IPS-18c (cell line): Measurements from ENCODE around the gene ASB15.

Experiments
- H3K4me3 ChIP-seq: 2 replicates; pipeline ENCODE4 v1.7.0; 2013; ENCODE audit warnings: low read depth, mild to moderate bottlenecking, low read length, moderate library complexity; ENCODE audit not compliant: insufficient read depth
- H3K9me3 ChIP-seq: one replicate; pipeline ENCODE4 v1.6.1; 2013; ENCODE audit warnings: mild to moderate bottlenecking, low read length, moderate library complexity; ENCODE audit not compliant: control insufficient read depth, insufficient read depth

The ASB15 gene

DNA sequence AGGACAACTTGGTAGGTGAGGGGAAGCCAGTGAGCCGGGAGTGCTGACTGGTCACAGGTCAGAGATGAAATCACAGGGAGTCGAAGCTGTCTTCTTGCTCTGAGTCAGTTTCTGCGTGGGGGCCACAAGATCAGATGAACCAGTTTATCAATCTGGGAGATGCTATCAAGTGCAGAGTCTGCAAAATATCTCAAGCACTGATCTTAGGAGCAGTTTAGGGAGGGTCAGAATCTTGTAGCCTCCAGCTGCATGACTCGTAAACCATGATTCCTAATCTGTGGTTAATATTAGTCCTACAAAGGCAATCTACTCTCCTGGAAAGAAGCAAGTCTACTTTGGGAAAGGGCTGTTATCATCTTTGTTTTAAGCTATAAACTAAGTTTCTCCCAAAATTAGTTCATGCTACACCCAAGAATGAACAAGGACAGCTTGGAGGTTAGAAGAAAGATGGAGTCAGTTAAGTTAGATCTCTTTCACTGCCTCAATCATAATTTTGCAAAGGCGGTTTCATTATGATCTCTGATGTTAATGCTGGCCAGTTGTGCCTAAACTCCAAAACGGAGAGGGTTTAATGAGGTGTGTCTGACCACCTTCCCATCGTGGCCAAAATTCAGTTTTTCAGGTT is 45.6 kb downstream of the ASB15 start:
- Histone ChIP-seq H3K9me3 (no peaks in the 10 kb centered on the region), H3K4me3 (no peak overlapping the region)

DNA sequence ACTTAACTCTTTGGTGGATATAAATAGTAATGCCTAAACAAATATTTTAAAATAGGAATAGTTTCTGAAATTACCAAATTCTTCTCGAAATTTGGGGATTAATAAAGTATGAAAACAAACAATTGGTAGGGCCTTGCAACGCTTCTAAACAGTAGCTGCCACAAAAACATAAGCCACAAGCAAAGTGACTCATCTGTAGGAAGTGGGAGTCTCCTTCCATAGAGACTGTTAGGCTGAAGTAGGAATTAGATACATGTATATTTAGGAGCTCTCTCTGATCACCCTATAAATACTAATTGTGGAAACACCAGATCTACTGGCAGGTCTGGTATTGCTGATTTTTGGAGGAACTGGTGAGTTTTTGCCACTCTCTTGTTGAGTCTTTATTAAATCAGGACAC is 48.3 kb downstream of the ASB15 start:
- Histone ChIP-seq H3K4me3 (no peak overlapping the region), H3K9me3 (no peaks in the 10 kb centered on the region)

DNA sequence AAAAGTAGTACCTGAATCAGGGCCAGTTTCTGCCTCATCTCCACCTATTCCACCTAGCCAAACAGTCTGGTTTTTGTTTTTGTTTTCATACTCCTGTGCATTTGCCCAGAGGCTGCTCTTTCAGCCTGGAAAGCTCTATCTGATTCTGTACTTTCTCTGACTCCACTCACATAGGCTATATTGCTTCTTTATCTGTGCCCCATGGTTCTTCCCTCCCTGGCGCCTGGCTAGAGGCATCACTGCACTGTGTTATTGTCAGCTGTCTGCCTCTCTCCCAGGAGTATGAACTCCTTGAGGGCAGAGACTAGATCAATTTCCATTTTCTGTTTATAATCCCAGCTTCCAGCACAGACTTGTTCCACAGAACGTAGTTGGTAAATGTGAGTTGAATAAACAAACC is 49.0 kb downstream of the ASB15 start:
- Histone ChIP-seq H3K9me3 (no peaks in the 10 kb centered on the region), H3K4me3 (no peak overlapping the region)

DNA sequence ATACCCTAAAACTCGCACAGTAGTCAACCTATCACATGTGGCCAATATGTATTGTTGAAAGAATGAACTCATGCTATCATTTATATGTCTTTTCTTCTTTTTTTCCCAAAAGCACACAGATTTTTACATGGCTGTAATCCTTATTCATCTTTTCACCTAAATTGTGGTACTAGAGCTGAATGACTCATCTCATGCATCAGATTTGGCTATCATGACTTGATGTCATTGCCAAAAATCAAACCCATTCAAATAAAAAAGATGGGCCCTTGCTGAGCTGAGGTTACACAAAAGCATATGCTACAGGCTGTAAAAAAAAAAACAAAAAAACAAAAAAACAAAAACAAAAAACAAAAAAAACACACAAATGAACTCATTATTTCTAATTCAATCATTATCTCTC is 50.8 kb downstream of the ASB15 start:
- H3K9me3 ChIP-seq: no peaks in the 10 kb centered on the region
- no peak overlapping the region for H3K4me3 ChIP-seq

DNA sequence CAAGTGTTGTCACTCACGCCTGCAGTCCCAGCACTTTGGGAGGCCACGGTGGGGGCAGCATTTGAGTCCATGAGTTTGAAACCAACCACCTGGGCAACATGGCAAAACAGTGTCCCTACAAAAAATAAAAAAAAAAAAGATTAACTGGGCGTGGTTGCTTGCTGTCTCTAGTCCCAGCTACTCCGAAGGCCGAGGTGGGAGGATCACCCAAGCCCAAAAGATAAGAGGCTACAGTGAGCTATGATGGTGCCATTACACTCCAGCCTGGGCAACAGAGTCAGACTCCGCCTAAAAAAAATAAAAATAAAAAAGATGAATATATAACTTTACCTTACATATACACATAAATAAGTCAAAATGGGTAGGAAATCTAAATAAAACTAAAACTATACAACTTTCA is 51.5 kb downstream of the ASB15 start:
- Histone ChIP-seq H3K4me3 (no peak overlapping the region), H3K9me3 (no peaks in the 10 kb centered on the region)

DNA sequence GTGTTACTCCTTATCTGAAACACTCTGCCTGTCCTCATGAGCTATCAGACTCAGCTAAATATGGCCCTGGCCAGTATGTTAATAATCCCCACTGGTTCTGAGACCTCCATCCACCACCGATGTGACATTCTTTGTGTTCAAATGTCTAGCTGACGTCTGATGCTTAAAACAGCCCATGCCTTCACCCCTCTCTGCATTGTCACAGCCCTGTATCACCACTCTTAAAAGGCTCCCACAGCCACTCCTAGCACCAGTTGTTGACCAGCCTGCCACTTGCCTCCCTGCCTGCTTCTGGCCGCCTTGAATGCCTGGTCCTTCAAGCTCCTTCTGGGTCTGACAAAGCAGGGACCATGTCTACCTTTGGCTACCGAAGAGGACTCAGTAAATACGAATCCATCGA is 54.0 kb downstream of the ASB15 start, which contains the start of gene LMOD2:
Gene LMOD2, plus strand, starts transcription at position 253 of the 400 bp plus-strand sequence. Its CDS starts 98 bp downstream, at position 351.
- H3K4me3 ChIP-seq: no peak within 1 kb of the TSS
- no peaks in the 10 kb centered on the region for H3K9me3 ChIP-seq

DNA sequence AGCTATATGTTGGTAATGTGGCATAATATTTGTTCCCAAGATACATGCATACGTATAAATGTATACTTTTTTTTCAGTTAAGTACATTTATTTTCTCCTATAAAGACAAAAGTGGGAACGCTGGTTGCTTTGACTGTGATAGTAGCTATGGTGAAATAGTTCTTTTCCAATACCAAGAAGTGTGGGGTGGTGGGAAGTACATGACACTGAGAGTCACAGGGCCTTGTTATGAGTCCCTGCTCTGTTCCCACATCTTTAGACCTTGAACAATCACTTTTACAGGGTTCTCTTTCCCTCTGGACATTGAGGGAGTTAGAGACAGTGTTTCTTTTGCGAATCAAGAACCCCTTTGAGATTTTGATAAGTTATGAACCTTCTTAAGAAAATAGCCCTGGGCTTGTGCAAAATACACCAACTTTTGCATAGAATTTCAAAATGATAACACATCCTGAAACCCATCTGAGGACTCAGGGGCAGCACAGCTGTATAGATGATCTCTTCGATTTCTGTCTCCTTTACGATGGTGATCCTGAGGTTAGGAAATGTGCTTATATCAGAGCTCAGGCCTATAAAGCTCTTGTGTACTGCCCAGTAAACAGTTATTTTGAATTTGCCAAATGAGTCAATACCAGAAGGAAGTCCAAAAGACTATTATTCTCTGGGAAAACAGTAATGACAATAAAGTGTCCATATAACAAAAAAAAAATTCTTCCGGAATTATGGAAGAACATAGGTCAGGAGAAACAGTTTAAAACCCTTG is 55.1 kb downstream of the ASB15 start:
- H3K9me3 ChIP-seq: no peaks in the 10 kb centered on the region
- no peak overlapping the region for H3K4me3 ChIP-seq

DNA sequence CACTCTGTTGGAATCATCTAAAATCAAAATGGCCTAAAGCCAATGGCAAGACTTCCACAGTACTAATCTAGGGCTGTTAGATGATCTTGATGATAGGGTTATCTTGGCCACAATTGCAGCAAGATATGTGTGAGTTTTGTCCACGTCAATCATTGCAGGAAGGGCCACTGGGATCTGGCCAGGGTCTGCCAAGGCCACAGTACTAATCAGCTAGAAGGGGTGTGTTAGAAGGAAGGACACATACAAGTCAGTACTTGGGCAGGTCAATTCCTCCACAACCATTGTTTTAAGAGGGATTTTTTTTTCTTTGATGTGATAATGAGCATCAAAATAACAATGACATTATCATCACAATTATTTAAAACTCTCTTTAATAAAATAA is 55.7 kb downstream of the ASB15 start:
- Histone ChIP-seq H3K9me3 (no peaks in the 10 kb centered on the region), H3K4me3 (no peak overlapping the region)

DNA sequence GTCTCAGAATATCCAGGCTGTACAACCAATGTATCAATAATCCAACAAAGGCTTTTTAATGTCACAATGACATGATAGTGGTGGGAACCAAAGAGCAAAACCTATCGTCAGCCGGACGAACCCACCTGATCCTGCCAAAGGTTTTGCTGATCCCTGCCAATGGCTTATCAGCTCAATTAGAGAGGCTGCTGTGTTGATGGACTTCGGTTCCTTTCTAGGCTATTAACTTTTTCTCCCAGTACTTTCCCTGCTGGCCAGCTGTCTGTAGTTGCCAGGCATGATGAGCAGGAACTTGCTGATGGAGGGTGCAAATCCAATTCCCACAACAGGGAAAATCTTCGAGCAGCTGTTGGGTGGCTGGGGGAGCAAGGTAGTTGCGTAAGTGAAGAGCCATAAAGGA is 56.4 kb downstream of the ASB15 start:
- Histone ChIP-seq H3K9me3 (no peaks in the 10 kb centered on the region), H3K4me3 (no peak overlapping the region)

DNA sequence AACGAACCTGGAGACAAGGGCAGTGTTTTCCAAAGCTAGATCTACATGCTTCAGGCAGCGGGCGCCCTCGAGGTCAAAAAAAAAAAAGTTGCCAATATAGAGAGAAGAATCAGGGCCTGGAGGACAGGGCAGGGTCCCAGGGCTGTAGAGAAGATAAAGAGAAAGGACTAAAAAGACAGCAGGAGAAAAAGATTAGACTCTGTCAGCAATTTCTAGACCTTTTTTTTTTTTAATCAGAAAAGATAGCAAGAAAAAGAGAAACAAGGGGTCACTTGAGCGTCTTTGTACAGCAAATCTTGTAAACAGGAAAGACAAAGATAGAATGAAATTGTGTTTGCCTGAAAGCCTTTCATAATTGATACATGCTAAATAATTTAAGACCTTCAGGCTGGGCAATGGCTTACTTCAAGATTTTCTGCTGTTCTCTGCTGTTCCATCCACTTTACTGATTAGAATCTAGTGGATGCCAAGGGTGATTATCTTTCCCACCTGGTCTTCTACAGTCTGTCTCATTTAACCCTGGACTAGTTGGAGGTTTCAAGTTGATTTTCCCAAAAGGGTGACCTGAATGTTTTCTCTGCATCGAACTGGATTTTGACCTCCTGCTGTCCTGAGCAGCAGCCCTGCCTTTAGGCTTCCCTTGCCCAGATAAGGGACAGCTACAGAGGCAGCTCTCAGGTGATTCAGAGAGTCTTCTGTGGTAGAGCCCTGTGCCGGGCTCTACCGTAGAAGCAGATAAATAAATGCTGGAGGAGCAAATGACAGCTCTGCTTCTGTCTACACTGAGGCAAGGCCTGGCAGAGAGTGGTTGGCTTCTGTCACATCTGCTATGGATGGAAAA is 59.1 kb downstream of the ASB15 start:
- H3K9me3 ChIP-seq: no peaks in the 10 kb centered on the region
- H3K4me3 ChIP-seq: no peak overlapping the region

DNA sequence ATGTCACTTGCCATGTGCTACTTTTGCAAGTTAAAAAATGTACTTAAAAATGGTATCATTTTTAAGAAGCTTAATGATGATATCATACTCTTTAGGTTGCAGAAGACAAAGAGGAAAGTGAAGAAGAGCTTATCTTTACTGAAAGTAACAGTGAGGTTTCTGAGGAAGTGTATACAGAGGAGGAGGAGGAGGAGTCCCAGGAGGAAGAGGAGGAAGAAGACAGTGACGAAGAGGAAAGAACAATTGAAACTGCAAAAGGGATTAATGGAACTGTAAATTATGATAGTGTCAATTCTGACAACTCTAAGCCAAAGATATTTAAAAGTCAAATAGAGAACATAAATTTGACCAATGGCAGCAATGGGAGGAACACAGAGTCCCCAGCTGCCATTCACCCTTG is 60.1 kb downstream of the ASB15 start:
- Histone ChIP-seq H3K4me3 (no peak overlapping the region), H3K9me3 (no peaks in the 10 kb centered on the region)

DNA sequence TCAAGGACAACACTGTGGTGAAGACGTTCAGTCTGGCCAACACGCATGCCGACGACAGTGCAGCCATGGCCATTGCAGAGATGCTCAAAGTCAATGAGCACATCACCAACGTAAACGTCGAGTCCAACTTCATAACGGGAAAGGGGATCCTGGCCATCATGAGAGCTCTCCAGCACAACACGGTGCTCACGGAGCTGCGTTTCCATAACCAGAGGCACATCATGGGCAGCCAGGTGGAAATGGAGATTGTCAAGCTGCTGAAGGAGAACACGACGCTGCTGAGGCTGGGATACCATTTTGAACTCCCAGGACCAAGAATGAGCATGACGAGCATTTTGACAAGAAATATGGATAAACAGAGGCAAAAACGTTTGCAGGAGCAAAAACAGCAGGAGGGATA is 60.7 kb downstream of the ASB15 start:
- Histone ChIP-seq H3K4me3 (no peak overlapping the region), H3K9me3 (no peaks in the 10 kb centered on the region)

DNA sequence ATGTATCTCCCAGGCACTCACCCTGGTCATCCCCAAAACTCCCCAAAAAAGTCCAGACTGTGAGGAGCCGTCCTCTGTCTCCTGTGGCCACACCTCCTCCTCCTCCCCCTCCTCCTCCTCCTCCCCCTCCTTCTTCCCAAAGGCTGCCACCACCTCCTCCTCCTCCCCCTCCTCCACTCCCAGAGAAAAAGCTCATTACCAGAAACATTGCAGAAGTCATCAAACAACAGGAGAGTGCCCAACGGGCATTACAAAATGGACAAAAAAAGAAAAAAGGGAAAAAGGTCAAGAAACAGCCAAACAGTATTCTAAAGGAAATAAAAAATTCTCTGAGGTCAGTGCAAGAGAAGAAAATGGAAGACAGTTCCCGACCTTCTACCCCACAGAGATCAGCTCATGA is 61.1 kb downstream of the ASB15 start:
- H3K9me3 ChIP-seq: no peaks in the 10 kb centered on the region
- H3K4me3 ChIP-seq: no peak overlapping the region

DNA sequence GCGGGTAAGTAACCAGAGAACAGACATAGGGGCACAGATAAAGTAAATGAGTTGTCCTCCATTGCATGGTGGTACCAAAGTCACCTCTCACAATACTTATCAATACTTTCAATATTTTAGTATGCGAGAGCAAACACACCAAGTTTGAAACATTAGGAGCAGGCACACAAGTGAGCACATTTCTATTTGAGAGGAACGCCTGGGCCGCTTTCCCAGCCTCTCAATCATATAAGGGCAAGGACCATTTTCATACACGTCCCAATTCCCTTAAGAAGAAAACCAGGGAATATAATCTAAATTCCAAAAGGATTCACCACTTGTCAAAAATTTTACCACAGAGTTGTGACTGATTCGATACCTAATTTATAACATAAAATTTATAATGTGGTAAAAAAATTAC is 61.6 kb downstream of the ASB15 start:
- no peaks in the 10 kb centered on the region for H3K9me3 ChIP-seq
- H3K4me3 ChIP-seq: no peak overlapping the region

DNA sequence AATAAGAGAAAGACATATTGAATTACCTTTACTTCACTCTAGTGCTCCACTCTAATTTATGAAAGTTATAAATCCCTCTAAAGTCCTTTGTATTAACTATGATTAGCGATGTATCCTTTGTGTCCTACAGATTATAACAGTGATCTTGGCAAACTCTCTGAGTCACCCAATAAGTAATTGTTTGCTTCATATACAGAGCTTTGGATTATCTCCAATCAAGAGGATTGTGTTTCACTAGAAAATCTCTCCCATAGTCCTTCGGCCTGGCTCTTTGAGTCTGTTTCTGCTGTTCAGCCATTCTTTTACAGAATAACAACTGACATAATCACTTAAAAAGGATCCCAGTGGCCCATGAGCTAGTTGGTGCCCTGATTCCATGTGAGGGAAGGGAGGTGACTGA is 63.5 kb downstream of the ASB15 start:
- Histone ChIP-seq H3K9me3 (no peaks in the 10 kb centered on the region), H3K4me3 (no peak overlapping the region)

DNA sequence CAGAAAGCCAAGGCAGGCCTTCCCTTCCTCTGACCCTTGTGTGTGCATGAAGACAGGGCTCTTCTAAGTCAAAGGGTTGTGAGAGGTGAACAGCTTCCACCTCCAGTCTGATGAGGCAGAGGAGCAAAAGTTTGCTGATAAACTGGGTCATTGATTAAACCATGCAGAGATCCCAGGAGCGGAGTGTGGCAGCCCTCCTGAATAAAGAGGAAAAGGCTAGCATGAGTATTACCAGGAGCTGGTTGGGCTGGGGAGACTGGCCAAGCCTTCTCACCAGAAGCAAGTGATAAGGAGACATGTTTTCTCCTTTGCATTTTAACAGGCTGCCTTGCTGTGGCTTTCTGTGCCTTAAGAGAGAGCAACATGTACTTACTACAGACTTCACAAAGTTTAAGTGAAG is 64.3 kb downstream of the ASB15 start:
- Histone ChIP-seq H3K4me3 (no peak overlapping the region), H3K9me3 (no peaks in the 10 kb centered on the region)

DNA sequence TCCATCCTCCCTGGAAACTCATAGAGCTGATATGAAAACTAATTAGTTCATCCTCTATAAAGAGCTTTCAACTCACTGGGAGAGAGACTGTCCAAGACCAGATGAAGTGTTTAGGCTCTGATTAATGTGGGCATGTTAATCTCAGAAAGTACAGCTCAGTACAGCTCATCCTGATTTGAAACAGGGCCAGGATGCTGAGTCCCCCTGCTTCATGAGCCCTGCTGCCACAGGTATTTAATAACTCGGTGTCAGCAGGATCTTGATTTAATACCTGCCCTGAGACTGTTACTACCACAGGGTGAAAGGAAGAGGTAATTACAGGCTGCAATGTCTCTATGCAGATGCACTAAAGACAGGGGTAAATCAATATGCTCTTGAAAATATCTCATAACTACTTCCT is 64.9 kb downstream of the ASB15 start:
- H3K4me3 ChIP-seq: no peak overlapping the region
- no peaks in the 10 kb centered on the region for H3K9me3 ChIP-seq

DNA sequence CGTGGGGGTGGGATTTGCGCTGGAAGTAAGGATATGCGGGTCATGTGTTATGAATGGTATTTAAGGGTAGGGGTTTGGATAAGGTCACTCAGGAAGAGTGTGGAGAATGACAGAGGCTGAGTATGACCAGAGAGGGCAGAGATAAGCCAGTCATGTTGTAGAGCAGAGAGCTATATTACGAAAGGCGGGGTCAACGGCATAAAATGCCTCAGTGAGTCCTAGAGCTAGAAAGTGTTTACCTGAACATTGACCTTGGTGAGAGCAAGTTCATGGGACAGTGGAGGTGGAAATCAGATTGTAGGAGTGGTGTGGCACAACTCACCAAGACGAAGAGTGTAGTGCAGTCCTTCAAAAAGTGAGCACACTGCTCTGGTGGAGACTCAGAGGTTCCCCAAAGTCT is 67.9 kb downstream of the ASB15 start:
- no peak overlapping the region for H3K4me3 ChIP-seq

More for the DNA sequence above, 67.9 kb downstream of the ASB15 start:
- H3K9me3 ChIP-seq: no peaks in the 10 kb centered on the region
